GM21717 (cell line): ENCODE results near the gene PTPRF.
"Not testable (repeated sequence)": the region's sequence is repeated elsewhere in the genome, so short reads cannot be mapped to it uniquely, and the experiment has no call there.

ENCODE experiments used
- ATAC-seq: cut with Tn5 transposase; IDR thresholded peaks from one replicate; pipeline ENCODE4 v1.9.1; 2021; ENCODE audit warnings: mild to moderate bottlenecking, moderate library complexity; ENCODE audit not compliant: unreplicated experiment

Gene PTPRF

DNA sequence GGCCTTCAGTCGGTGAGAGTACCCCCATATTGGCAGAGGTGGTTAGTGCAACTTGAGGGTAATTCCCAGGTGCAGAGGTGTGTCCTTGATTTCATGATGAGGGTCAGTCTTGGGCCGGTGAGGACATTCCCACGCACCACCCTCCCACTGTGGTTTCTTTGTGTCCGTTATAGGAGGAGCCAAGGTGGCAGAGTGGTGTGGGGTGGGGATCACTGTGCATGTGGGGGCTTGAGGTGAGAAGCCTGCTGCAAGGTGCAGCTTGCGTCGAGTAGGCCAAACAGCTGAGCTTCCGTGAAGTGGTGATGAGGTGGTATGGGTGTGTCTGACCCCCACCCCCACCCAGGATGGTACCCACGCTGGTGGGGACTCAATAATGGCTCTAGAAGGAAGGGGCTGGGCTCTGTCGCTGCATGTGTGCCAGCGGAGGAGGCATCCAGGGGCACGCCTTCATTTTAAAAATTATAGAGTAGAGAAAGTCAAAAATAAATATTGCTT, 6.2 kb downstream of the PTPRF start:
- no peak for ATAC-seq

DNA sequence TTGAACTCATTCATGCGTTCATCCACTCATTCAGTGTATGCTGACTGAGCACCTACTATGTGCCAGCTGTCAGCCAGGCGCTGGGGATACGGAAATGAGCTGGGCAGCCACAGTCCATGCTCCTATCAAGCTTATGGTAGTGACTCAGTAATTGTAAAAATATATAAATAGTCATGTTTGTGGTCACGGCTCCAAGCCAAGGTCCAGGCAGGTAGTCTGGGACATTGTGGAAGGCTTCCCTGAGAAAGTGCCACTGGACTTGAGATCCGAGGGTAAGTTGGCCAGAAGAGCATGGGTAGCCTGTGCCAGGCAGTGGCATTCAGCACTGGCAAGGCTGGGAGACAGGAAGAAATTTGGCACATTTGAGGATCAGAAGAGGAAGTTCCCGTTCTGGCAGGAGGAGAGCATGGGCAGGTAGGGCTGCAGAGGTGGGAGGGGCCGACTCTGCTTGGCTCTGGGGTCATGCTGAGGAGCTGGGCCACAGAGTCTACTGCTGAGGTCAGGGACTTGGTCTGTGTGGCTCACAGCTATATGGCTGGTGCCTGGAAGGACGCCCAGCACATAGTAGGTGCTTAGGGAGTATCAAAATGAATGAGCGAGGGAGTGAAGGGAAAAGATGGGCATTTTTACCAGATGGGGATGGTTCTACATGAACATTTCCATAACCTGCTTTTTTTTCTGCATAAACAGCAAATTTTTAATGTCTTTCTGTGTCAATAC, 6.9 kb downstream of the PTPRF start:
- ATAC-seq, result no peak

DNA sequence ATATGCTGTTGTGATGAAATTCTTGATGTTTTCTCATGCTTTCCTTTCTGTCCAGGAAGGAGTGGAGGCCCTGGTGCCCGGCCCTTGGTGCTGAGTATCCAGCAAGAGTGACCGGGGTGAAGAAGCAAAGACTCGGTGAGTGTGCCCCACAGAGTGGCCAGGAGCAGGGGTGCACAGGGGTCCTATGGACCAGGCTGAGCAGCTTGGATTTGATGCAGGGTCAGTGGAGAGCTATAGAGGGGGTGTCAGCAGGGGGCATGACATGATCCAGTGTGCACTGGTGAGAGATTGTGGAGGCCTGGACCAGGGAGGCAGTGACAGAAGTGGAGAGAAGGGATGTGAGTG, 7.4 kb downstream of the PTPRF start:
- no peak for ATAC-seq

DNA sequence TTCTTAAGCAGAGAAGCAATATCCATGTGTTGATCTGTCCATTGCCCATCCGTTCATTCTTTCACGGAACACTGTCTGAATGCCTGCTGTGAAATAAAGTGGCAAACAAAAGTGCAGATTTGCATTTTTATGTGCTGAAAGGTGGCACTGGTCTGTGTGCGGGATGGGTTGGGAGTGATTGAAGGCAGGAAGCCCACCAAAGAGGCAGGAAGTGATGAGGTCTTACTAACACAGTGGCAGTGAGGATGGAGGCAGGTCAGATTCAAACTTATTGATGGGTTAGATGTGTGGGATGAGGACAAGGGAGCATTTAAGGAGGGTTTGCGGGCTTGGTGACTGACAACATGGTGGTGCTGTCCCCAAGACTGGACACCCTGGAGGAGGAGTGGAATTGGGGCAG, 8.3 kb downstream of the PTPRF start:
- ATAC-seq, result no peak

DNA sequence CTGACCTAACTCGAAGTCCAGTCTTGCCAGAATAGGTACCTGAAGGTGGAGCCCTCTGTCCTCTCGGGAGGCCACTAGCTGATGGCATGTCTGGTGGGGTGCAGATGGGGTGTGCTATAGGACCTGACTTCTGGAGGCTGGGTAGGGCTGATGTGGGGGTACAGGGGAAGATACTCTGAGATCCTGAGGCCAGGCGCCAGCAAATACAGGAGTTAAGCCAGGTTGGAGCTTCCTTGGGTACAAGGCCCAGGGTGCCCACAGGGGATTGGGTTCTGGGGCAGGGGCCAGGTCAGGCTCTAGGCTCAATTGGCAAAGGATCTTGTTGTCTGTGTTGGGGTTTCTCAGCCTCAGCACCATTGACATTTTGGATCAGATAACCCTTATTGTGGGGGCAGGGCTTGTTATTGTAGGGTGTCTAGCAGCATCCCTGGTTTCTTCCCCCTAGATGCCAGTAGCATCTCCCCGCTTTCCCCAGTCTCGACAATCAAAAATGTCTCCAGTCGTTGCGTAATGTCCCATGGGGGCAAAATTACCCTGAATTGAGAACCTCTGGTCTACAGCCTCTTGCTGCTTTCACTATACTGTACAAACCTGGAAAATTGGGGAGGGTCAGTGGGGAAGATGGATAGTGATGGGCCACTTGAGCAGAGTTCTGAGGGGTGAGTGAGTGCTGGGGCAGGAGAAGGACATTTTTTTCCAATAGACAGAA, 9.2 kb downstream of the PTPRF start:
- no peak for ATAC-seq

DNA sequence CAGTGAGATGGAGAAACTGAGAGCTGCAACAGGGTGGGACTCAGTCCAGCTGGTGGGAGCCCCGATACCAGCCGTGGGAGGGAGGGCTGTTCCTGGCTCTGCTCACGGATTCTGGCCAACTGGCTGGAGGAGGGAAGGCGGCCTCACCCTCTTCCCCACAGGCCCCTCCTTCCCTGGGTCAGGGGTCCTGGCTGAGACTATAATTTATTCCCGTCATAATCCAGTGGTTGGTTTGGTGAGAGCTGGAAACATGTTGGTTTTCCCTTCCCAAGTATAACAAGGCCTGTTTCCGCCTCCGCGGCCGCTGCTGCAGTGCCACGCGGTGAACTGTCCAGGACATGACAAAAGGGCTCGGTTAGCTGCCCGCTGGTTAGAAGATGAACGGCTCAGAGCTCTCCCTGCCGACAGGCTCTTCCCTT, 10.0 kb downstream of the PTPRF start:
- ATAC-seq, result no peak

DNA sequence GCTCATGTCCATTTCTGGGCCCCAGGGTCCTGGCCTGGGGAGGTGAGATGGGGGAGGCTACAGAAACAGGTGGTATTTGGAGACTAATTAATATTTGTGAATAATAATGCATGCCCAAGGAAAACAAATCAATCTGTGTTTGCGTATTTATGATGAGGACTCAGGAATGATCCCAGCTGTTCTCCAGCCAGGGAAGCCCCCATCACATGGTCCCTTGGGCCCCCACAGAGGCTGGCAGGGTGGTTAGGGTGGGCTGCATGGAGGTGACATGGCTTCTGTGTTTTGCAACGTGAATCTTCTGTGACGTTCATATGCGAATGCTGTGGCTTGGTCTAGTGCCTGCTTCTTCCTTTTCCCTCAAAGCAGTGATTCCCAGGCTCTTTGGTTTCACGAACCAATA, 10.5 kb downstream of the PTPRF start:
- no peak for ATAC-seq

DNA sequence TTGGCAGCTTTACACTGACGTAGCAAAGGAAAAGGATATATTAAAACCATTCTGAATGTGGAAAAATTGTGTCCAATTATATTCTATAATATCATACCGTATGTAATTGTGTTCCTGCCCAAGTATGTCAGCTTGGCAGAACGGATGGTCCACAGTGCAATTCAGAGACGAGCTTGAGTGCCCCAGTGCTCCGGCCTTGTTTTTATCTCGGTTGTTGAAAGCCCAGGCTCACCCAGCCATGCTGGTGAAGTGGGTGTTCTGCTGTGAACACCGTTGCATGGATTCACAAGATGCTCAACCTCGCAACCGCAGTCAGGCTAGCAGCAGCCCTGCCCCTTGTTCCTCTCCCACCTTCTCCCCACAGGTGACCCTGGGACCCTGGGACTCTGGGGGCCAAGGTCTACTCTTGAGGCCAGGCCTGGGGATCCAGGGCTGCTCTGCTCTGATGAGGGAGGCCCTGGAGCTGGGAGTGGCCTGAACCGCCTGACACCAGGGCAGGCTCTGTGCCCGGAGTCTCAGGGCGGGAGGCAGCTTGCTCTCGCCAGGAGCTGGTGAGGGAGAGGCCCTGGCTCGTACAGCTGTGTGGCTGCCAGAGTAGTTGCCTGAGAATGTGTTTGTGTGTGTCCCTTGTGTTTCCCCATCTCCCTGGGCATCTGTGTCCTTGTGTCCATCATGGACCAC, 11.2 kb downstream of the PTPRF start:
- ATAC-seq, result no peak

DNA sequence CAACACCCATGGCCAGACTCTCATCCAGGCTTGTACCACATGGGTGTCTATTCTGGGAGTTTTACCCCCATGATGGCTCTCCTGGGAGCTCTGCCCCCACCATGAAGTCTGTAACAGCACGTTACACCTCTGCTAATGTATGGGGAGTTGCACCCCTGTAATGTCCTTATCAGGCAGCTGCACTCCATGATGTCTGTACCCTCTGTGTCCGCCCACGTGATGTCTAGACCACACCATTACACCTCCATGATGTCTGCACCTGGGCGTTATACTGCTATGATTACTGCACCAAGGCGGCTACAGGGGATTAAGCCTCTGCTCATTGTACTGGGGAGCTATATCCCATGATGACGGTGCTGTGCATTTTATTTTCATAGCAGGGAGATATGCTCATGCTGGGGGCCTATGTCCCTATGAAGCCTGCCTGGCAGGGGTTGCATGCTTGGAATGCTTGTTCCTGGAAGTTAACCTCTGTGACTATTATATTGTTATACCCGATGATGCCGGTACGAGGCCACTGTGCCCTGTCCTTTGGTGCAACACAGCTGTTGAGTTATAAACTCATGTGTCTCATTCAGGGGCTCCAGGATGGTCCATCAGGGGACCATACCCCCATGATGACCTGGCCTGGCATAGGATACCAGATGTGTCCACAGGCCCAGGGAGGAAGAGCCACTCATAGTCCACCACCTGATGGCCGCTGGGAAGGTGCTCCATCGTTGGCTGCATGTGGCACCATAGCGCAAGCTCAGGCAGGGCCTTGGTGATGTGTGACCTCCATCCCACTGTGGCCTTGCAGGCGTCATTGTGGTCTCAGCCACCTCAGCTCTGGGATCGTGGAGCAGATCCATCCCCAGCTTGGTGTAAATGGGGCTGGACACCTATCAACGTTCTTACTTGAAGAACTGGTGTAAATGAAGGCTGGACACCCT, 12.1 kb downstream of the PTPRF start:
- no peak for ATAC-seq

DNA sequence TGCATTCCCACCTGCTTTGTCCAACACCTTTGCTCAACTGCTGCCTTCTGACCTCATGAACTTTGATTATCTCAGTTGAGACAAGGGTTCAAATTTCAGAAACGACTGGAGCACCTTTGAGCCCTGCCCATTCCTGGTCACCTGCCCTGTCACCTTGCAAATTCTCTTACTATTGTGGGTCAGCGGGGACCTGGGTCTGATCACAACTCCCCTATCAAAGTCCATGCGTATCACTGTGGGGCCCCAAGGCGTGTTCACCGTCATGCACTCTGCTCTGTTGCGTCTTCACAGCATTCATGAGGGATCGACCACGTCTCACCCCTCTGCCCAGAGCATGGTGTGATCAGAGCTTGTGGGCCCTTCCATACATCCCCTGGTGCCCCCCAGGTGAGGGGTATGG, 12.9 kb downstream of the PTPRF start:
- ATAC-seq, result no peak

DNA sequence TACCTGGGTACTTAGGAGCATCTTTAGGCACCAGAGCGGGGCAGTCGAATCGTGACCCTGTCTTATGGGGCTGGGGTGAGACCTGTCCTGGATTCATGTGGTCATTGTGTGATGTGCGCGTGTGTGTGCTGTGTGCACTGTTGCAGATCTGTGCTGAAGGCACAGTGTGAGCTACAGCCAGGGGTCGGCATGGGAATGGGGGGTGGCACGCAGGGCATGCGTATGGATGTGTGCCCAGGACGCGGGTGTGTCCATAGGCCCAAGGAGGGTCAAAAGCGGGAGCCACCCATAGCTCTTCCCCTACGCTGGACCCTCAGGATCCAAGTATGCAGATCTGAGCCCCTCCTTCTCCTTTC, 14.6 kb downstream of the PTPRF start:
- no peak for ATAC-seq

DNA sequence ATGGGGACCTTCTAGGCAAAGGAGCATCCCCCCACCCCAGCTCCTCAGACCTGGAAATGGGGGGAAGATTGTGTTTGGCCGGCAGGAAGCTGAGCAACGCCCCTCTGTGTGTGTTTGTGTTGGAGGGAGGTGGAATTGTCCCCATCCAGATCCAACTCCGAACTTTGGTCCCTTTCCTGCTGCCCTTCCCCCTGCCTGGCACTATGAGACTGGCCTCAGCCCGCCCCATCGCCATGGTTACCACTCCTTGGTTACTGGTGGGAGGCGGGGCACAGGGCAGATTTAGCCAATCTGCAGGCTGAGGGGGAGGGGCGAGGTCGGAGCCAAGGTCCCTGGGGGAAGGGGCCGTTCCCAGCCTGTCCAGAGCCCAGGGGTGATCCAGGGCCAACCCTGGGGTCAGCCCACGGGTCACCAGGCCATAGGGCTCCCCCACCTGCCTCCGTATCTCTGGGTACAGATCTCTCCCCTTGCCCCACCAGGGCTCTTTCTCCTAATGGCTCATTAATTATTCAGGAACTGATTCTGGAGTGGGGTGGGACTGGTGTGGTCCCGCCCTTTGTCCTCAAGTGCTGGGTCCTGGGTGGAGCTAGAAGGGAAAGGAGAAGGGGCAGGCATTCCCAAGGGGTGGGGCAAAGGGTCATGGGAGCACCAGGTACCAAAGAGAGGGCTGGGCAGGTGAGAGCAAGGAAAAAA, 15.2 kb downstream of the PTPRF start:
- no peak for ATAC-seq

DNA sequence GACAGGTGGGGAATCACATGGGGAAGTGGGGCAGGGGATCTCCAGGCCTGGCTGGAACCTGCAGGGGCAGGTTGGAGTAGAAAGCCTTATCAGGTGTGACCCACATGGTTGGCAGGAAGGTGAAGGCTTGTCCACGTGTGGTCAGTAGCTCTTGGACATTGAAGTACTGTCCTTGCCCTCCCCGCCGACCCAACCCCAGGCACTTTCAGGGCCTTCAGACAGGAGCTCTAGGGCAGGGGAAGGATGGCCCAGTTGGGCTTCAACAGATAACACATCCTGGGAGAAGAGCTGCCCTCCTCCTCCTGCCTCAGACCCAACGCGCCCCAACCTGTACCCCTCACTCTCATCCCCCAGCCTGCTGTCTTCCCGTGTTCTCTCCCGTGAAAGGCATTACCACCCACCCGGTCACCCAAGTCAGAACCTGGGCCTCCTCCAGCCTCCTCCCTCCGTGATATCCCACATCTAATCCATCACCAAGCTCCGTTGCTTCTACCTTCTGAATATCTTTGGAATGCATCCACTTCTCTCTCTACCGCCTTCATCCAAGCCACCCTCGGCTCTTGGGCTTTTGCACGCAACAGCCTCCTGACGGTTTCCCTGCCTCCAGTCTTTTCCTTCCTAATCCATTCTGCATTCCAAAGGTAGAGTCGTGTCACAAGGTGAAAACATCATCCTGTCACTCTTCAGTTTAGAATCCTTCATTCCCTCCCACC, 15.9 kb downstream of the PTPRF start:
- no peak for ATAC-seq

DNA sequence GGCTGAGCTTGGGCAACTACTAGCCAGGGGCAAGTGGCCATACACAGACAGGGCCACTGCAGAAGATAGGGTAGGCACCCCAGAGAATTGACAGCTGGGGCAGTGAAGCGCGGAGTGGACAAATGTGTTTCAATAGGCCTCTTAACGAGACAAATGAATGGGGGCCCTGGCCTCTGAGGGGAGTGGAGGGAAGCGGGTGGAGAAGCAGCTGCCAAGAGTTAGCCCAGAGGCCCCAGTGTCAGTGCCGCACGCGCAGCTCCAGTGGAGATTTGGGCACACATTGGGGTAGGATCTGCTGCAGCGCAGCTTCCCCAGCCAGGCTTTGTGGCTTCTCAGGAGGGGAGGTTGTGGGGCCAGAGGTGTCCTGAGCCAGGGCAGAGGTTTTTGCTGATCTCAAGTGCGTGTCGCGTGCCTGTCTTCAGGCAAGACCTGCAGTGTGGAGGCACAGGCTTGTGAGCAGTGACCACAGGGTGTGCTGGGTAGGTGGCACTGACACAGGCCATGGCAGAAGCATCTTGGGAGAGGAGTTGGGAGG, 16.9 kb downstream of the PTPRF start:
- no peak for ATAC-seq

DNA sequence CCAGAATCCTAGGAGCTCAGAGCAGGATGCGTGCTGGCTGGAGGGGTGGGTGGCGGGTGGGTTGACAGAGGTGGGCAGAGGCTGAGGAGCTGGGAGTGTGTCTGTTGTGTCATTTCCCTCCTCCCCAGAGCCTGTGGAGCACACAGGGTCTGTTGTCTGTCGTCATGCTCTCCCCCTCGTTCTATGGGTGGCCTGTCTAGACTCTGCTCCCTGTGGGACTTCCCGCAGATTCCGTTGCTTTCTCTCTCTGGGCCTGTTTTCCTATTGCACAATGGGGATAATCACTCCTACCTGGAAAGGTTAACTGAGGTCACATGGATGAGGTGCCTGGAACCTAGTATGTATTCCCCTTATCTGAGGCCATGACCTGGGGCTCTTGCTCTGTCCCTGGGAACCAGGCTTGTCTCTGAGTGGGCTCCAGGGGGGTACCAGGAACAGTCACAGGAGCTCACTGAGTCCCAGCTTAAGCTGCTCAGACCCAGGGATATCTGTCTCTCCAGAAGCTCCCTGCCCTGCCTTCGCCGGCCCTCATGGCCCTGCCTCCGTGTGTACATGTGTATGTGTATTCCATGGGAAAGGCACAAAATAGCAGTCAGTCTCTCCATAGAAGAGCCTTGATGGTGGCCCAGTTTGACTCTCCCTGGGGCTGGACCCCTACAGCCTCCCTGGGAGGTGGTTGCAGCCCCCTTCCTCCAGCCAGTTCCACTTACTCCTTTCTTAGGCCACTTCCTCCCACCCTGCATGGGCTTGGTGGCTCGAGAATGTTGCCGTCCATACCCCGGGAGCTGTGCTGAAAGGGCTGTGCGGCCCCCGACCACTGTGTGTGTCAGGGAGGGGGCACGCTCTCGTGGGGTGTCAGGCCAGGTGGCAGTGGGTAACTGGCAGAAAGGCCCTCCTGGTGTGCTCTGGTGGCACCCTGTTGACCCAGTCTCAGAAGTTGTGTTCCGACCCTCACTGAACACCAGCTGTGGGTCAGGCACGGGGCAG, 17.9 kb downstream of the PTPRF start:
- ATAC-seq, result no peak

DNA sequence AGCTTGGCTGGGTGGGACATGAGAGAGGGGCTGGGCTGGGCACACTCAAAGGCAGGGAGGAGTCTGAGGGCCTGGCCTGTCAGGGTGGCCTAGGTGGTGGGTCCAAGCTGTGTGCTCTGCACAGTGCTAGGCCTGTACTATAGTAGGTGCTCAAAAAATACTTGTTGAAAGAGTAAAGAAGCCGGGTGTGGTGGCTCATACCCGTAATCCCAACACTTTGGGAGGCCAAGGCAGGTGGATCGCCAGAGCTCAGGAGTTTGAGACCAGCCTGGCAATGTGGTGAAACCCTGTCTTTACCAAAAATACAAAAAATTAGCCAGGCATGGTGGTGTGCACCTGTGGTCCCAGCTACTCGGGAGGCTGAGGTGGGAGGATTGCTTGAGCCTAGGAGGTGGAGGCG, 18.7 kb downstream of the PTPRF start:
- ATAC-seq, result not testable (repeated sequence)

DNA sequence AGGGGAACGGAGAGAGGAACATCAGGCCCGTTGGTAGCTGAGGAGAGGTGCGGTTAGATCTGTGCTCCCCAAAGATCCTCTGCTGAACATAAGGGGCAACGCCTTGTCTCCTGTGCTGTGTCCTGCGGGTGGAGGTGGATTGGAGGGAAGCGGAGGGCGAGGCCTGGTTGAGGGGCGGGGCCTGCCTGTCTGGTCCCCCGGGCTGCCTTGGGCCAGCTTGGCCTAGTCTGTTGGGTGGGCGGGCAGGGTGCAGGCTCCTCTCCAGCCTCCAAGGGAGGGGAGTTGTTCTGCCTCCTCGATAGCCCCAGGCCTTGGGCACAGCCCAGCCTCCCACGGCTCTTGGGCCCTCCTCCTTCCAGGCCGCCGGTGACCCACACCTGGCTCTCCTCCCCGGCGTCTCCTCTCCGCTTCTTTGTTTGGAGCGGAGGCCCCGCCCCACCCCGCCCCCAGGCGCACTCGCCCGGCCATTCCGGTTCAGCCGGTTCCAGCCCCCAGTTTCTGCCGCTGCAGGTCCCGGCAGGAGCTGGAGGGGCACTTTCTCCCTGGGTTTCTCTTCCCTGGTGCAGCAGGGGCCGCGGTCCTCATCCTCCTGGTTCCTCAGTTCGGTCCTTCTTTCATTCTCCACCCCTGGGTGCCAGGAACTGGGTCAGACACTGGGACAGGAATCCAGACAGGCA, 19.4 kb downstream of the PTPRF start:
- ATAC-seq, result no peak
